KMS-11 (cell line): ENCODE results near the gene MS4A10.

Experiments
- H2AFZ ChIP-seq: fragments of 200-600 bp; sonication (generic); 2 replicates; pipeline ENCODE4 v1.6.1; 2016; ENCODE audit warnings: antibody characterized with exemption, mixed run types, low read depth
- H3K27ac ChIP-seq: fragments of 200-600 bp; sonication (generic); 2 replicates; pipeline ENCODE4 v1.6.1; 2016; ENCODE audit warnings: mild to moderate bottlenecking, mixed run types
- H3K27me3 ChIP-seq: fragments of 200-600 bp; sonication (generic); 2 replicates; pipeline ENCODE4 v1.6.1; 2017; ENCODE audit warnings: mild to moderate bottlenecking, low read depth, mixed run types, moderate library complexity; ENCODE audit not compliant: insufficient read depth
- H3K36me3 ChIP-seq: fragments of 200-600 bp; sonication (generic); 2 replicates; pipeline ENCODE4 v1.6.1; 2017; ENCODE audit warnings: mild to moderate bottlenecking, mixed run types; ENCODE audit not compliant: insufficient read depth
- H3K4me1 ChIP-seq: fragments of 200-600 bp; sonication (generic); 2 replicates; pipeline ENCODE4 v1.6.1; 2016; ENCODE audit warnings: mild to moderate bottlenecking, low read depth, mixed run types; ENCODE audit not compliant: poor library complexity, severe bottlenecking
- H3K4me2 ChIP-seq: fragments of 200-600 bp; sonication (generic); 2 replicates; pipeline ENCODE4 v1.7.0; 2016; ENCODE audit warnings: mild to moderate bottlenecking, mixed run types
- H3K4me3 ChIP-seq: fragments of 200-600 bp; sonication (generic); IDR thresholded peaks from 2 replicates; pipeline ENCODE4 v1.6.1; 2017; ENCODE audit warnings: low read depth, low read length, mixed read lengths; ENCODE audit not compliant: insufficient read depth
- H3K79me2 ChIP-seq: fragments of 200-600 bp; sonication (generic); 2 replicates; pipeline ENCODE4 v1.6.1; 2016; ENCODE audit warnings: low read depth, mixed run types; ENCODE audit not compliant: insufficient read depth
- H3K9ac ChIP-seq: fragments of 200-600 bp; sonication (generic); 2 replicates; pipeline ENCODE4 v1.6.1; 2016; ENCODE audit warnings: mild to moderate bottlenecking, mixed run types
- H4K20me1 ChIP-seq: fragments of 200-600 bp; sonication (generic); 2 replicates; pipeline ENCODE4 v1.6.1; 2016; ENCODE audit warnings: mild to moderate bottlenecking, mixed run types; ENCODE audit not compliant: insufficient read depth
- CTCF ChIP-seq: fragments of 200-600 bp; sonication (generic); conservative IDR thresholded peaks from 2 replicates; pipeline ENCODE4 v1.6.1; 2017; ENCODE audit warnings: low read depth, mild to moderate bottlenecking, antibody characterized with exemption, low read length, moderate library complexity, mixed read lengths

Gene MS4A10

DNA sequence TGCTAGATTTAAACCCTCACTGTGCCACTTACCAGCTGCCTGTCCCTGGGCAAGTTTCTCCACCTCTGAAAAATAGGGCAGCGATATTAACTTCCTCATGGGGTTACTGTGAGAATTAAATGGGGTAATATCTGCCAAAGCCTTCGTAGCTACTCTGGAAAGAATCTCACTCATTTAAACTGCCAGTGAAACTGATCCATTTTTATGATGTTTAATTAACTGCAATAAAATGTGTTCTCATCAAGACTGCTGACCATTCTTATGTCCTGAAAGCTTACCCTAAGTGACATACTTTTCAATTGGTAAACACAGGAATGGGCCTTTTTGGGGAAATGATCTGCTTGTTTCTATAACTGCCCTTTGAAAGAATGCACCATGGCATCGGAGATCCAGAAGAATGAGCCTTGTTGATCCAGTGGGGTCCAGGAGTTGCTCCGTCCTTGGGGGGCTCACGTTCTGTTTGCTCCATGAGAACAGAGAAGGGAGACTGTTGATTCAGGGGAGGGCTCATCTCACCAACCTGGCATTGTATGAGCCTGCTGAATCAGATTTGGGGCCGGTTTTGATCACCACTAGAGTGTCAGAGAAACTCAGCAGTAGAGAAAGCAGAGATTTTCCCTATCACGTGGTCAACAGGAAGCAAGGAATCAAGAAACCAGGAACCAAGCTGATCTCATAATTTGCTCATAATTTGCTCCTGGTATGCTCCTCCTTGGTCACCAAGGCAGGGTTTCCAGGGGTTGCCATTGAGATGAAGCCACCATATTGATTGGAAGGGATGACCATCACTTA, 49.8 kb downstream of the MS4A10 start:
- H4K20me1 ChIP-seq: no peaks in the 10 kb centered on the region
- H3K4me3 ChIP-seq: no peak overlapping the region
- H3K4me2 ChIP-seq: peak overlapping the region; percentile 9; the same call in 1 of the 2 replicates
- no peak for TF ChIP-seq CTCF
- H3K27ac ChIP-seq: no peak overlapping the region
- no peaks in the 10 kb centered on the region for H3K79me2 ChIP-seq
- no peak overlapping the region for H2AFZ ChIP-seq
- no peaks in the 10 kb centered on the region for H3K27me3 ChIP-seq
- no peaks in the 10 kb centered on the region for H3K36me3 ChIP-seq
- H3K9ac ChIP-seq: no peak overlapping the region
- peaks cover 62% of the 10 kb centered on the region for H3K4me1 ChIP-seq

GRCh38 chr11:60835534-60835846, 50.4 kb downstream of the MS4A10 start:
- Histone ChIP-seq H3K4me1 (peaks cover 68% of the 10 kb centered on the region), H4K20me1 (no peaks in the 10 kb centered on the region), H3K4me3 (no peak overlapping the region), H3K4me2 (peak overlapping the region; percentile 9; the same call in 1 of the 2 replicates), H3K27ac (no peak overlapping the region), H2AFZ (no peak overlapping the region), H3K79me2 (no peaks in the 10 kb centered on the region), H3K27me3 (no peaks in the 10 kb centered on the region), H3K36me3 (no peaks in the 10 kb centered on the region), H3K9ac (no peak overlapping the region)
- TF ChIP-seq CTCF: no peak

- Histone ChIP-seq H3K4me2 (peak overlapping the region; percentile 74; the same call in 1 of the 2 replicates), H3K36me3 (no peaks in the 10 kb centered on the region), H3K79me2 (peaks cover 9% of the 10 kb centered on the region), H3K4me1 (peaks cover 69% of the 10 kb centered on the region), H4K20me1 (no peaks in the 10 kb centered on the region), H3K27ac (peak overlapping the region; percentile 88; the same call in 1 of the 2 replicates), H3K4me3 (no peak overlapping the region), H2AFZ (no peak overlapping the region), H3K9ac (no peak overlapping the region), H3K27me3 (no peaks in the 10 kb centered on the region)
- TF ChIP-seq CTCF: no peak
These were observed 51.9 kb downstream of the MS4A10 start for GRCh38 chr11:60836866-60837515.

GRCh38 chr11:60838132-60838531, 53.0 kb downstream of the MS4A10 start:
- H3K4me1 ChIP-seq: peaks cover 68% of the 10 kb centered on the region
- no peak overlapping the region for H3K4me3 ChIP-seq
- H3K27ac ChIP-seq: peak overlapping the region; percentile 88
- H3K27me3 ChIP-seq: no peaks in the 10 kb centered on the region
- peak; percentile 66 for TF ChIP-seq CTCF
- no peaks in the 10 kb centered on the region for H3K36me3 ChIP-seq
- H3K79me2 ChIP-seq: peaks cover 20% of the 10 kb centered on the region
- H4K20me1 ChIP-seq: no peaks in the 10 kb centered on the region
- H3K9ac ChIP-seq: peak overlapping the region; percentile 43; the same call in 1 of the 2 replicates
- H3K4me2 ChIP-seq: peak overlapping the region; percentile 74
- peak overlapping the region; percentile 36 for H2AFZ ChIP-seq
